Kidney (tissue), 14 donors: ENCODE data around the gene RUNX1. TPM values are rescaled to one million over a fixed set of nuclear protein-coding genes. Genes with fewer than 3 reads are reported as not detected.

Source experiments
- DNase-seq, 5 donors: peaks; one replicate each; pipeline ENCODE4 v3.0.0-alpha.2; 2013 to 2020
- FAIRE-seq: peaks from 2 replicates; lab custom pipeline; 2012; peaks lifted over from hg19 to GRCh38; lab: Jason Lieb, UNC
- H3K27ac ChIP-seq, 2 donors: one replicate each; pipeline ENCODE4 v1.7.0; 2013; ENCODE audit warnings: low read depth in 2 of 2, low read length in 2 of 2, inconsistent platforms in 1 of 2
- H3K27me3 ChIP-seq: one replicate; pipeline ENCODE4 v1.7.1; 2013; ENCODE audit warnings: low read length, inconsistent platforms; ENCODE audit not compliant: control insufficient read depth, insufficient read depth
- H3K36me3 ChIP-seq, 3 donors: one replicate each; pipeline versions ENCODE4 v1.7.0 to v1.7.1; 2013; ENCODE audit warnings: low read length in 3 of 3, control low read depth in 1 of 3, inconsistent platforms in 1 of 3; ENCODE audit not compliant: insufficient read depth in 3 of 3, control insufficient read depth in 2 of 3
- H3K4me1 ChIP-seq, 3 donors: one replicate each; pipeline versions ENCODE4 v1.7.0 to v1.7.1; 2013; ENCODE audit warnings: low read length in 3 of 3, inconsistent platforms in 1 of 3, low read depth in 1 of 3; ENCODE audit not compliant: control insufficient read depth in 2 of 3, insufficient read depth in 2 of 3
- H3K4me3 ChIP-seq, 3 donors: one replicate each; pipeline versions ENCODE4 v1.7.0 to v1.8.1; 2013; ENCODE audit warnings: low read length in 3 of 3, control low read depth in 1 of 3, inconsistent platforms in 1 of 3
- H3K9ac ChIP-seq, 3 donors: one replicate each; pipeline versions ENCODE4 v1.7.0 to v1.7.1; 2013; ENCODE audit warnings: low read length in 3 of 3, control low read depth in 1 of 3, inconsistent platforms in 1 of 3
- H3K9me3 ChIP-seq, 3 donors: one replicate each; pipeline versions ENCODE4 v1.7.0 to v1.7.1; 2013; ENCODE audit warnings: low read length in 3 of 3, control low read depth in 1 of 3, inconsistent platforms in 1 of 3; ENCODE audit not compliant: control insufficient read depth in 2 of 3, insufficient read depth in 1 of 3
- CTCF ChIP-seq: IDR thresholded peaks from 3 replicates; pipeline ENCODE4 v1.5.1; 2012; ENCODE audit warnings: mild to moderate bottlenecking, moderate library complexity, borderline replicate concordance; ENCODE audit not compliant: insufficient read depth; ENCODE audit errors: extremely low read depth
- intact Hi-C: fragments of 100-400 bp; cut with DNase I; formaldehyde crosslinking; loops from one replicate; pipeline ENCODE4 v1.11.1; 2022
- polyA plus RNA-seq: library from polyadenylated mRNA; stranded (reverse); fragments of 350-450 nt; fragmentation: Illumina TruSeq; extraction: RNeasy Lipid Tissue Mini Kit (QIAGEN cat#74804); gene quantifications from one replicate; pipeline ENCODE4 v1.2.3, GENCODE V29; 2014; ENCODE audit warnings: low read depth, low replicate concordance; ENCODE audit not compliant: insufficient read depth
- total RNA-seq: library from RNA; stranded (reverse); fragmentation: NEBNext Ultra II Directional; extraction: Animal tissue kit (Norgen Biotek cat#: 25700); gene quantifications from one replicate; pipeline ENCODE4 v1.2.1, GENCODE V29; 2021
- donor health status: control.
- donor health status: control.
- donor health status: control.
- donor health status: control.
- donor health status: control.
- donor health status: DM: yes; HTN: yes; CAD: no.
- donor health status: Normal renal cell carcinoma (clear cell type).

The RUNX1 gene
- total and polyA plus RNA-seq, 2 donors from 2014 or later = 1.3 to 58.0 TPM

GRCh38 chr21:34906401-34906800 lies 142.7 kb downstream of the RUNX1 start:
- Histone ChIP-seq H3K27ac (no peak overlapping the region), H3K27me3 (peaks cover 2% of the 10 kb centered on the region), H3K36me3 (no peaks in the 10 kb centered on the region), H3K4me3 (no peak overlapping the region), H3K9ac (no peak overlapping the region), H3K4me1 (no peaks in the 10 kb centered on the region), H3K9me3 (no peaks in the 10 kb centered on the region)
- FAIRE-seq (no peak), DNase-seq (no peak)
- intact Hi-C loops = no loop called here
- no peak for TF ChIP-seq CTCF

GRCh38 chr21:34905218-34905537 lies 143.9 kb downstream of the RUNX1 start:
- DNase-seq (no peak), FAIRE-seq (no peak)
- Histone ChIP-seq H3K36me3 (no peaks in the 10 kb centered on the region), H3K4me3 (no peak overlapping the region), H3K27me3 (peaks cover 2% of the 10 kb centered on the region), H3K9ac (no peak overlapping the region), H3K9me3 (no peaks in the 10 kb centered on the region), H3K4me1 (no peaks in the 10 kb centered on the region), H3K27ac (no peak overlapping the region)
- intact Hi-C loops = no loop called here
- TF ChIP-seq CTCF = no peak

GRCh38 chr21:34904526-34905217 lies 144.4 kb downstream of the RUNX1 start:
- H3K27ac ChIP-seq = no peak overlapping the region
- no peaks in the 10 kb centered on the region for H3K9me3 ChIP-seq
- H3K4me3 ChIP-seq = no peak overlapping the region
- no peak for FAIRE-seq
- no peaks in the 10 kb centered on the region for H3K4me1 ChIP-seq
- peaks cover 2% of the 10 kb centered on the region for H3K27me3 ChIP-seq
- intact Hi-C loops = no loop called here
- H3K36me3 ChIP-seq = no peaks in the 10 kb centered on the region
- DNase-seq = no peak
- no peak for TF ChIP-seq CTCF
- H3K9ac ChIP-seq = no peak overlapping the region

GRCh38 chr21:34900376-34900775 lies 148.7 kb downstream of the RUNX1 start:
- peaks cover 0 to 12% (median 0%) of the 10 kb centered on the region in 3 donors for H3K9me3 ChIP-seq
- no peaks in the 10 kb centered on the region for H3K36me3 ChIP-seq
- no peak for TF ChIP-seq CTCF
- no peak overlapping the region for H3K27ac ChIP-seq
- H3K4me3 ChIP-seq = no peak overlapping the region
- H3K9ac ChIP-seq = no peak overlapping the region
- no peaks in the 10 kb centered on the region for H3K27me3 ChIP-seq
- H3K4me1 ChIP-seq = no peaks in the 10 kb centered on the region
- DNase-seq (no peak), FAIRE-seq (no peak)
- intact Hi-C loops = no loop called here
